Ammon's horn (tissue), 1 donor: Measurements from ENCODE around the gene KCTD7.
"Not testable (repeated sequence)": the region's sequence is repeated elsewhere in the genome, so short reads cannot be mapped to it uniquely, and the experiment has no call there.

ENCODE experiments used
- DNase-seq: peaks from one replicate; pipeline ENCODE4 v3.0.0-alpha.2; 2016; ENCODE audit warnings: low spot score

Gene KCTD7

DNA sequence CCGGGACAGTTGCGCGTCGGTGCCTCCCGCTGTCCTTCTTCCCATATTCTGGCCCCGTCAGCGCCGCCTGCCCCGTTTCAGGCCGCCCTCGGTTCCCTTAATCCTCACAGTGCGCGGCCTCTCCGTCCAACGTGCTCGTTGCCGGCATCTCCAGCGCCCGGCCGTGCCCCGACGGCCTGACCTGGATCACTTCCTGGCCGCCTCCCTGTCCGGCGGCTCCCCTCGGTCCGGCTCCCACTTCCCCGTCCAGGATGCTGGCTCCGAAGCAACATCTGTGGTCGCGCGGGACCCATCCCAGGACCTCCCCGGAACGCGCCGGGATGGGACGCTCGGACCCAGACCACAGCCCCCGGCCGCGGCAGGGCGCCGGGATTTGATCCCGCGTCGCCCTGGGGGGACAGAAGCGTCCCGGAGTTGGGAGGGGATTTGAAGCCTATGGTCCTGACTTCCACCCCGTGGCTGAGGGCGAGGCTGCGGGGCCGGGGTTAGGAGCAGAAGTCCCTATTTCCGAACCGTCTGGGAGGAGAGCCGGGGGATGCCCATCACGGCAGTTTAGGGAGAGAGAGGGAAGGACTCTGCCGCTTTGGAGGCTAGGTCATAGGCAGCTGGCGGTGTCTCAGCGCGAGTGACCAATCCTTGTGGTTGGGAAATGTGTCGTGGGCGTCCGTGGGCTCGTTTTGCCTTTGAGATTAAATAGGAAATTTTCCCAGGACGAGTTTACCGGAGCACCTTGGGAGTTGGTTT, 53.8 kb downstream of the KCTD7 start:
- DNase-seq = no peak

- not testable (repeated sequence) for DNase-seq
Observed at GRCh38 chr7:66683094-66683769, 54.6 kb downstream of the KCTD7 start.

DNA sequence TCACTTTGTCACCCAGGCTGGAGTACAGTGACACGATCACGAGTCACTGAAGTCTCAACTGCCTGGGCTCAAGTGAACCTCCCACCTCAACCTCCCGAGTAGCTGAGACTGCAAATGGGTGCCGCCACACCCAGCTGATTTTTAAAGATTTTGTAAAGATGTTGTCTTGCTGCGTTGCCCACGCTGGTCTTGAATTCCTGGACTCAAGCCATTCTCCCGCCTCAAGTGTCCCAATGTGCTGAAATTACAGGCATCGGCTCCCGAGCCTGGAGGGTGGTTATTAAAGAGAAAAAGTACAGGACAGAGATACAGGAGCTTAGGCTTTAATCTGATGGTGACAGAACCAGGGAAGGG, 55.1 kb downstream of the KCTD7 start:
- DNase-seq = no peak

GRCh38 chr7:66685663-66686062, 57.0 kb downstream of the KCTD7 start:
- not testable (repeated sequence) for DNase-seq

DNA sequence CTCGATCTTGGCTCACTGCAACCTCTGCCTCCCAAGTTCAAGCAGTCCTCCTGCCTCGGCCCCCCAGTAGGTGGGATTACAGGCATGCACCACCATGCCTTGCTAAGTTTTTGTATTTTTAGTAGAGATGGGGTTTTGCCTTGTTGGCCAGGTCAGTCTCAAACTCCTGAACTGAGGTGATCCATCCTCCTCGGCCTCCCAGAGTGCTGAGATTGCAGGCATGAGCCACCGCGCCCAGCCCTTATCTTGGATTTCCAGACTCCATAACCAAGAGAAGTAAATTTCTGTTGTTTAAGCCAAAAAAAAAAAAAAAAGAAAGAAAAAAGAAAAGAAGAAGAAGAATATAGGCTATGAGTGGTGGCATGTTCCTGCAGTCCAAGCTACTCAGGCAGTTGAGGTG, 58.5 kb downstream of the KCTD7 start:
- no peak for DNase-seq

DNA sequence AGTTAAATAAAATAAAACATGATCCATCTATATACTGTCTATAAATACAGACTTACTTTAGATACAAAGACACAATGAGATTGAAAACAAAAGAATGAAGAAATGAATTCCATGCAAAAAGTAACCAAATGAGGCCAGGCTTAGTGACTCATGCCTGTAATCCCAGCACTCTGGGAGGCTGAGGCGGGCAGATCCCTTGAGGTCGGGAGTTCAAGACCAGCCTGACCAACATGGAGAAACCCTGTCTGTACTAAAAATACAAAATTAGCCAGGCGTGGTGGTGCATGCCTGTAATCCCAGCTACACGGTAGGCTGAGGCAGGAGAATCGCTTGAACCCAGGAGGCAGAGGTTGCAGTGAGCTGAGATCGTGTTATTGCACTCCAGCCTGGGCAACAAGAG, 59.0 kb downstream of the KCTD7 start:
- DNase-seq = not testable (repeated sequence)

DNA sequence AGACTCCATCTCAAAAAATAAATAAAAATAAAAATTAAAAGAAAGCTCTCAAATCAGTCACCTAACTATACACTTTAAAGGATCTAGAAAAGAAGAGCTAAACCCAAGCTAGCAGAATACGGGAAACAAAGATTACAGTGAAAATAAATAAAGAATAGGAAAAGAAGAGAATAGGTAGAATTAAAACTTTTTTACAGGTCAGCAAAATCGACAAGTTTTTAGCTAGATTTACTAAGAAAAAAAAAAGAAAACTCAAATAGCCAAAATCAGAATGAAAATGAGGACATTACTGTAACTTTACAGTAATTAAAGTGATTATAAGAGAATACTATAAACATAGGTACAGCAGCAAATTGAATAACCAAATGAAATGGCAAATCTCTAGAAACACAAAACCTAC, 60.4 kb downstream of the KCTD7 start:
- no peak for DNase-seq

DNA sequence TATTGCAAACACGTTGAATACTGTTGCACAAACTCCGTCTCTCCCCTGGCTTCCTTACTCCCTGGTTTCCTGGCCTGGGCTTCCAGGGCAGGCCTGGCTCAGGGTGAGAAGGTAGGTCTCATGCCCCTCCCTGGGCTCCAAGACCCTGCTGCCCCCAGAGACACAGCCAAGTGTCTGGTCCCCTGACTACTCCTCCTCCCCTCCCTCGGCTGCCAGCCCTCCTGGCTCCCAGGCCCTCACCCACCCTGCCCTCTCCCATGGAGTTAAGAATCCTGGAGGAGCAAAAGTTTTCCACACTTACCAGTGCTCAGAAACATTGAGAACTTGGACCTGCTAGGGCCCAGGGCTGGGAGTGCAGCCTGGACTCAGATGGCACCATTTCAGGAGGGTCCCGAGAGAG, 64.7 kb downstream of the KCTD7 start:
- no peak for DNase-seq
